SU-DHL-6 (cell line): ENCODE results near the gene TMEM119.

Experiments
- EZH2phosphoT487 ChIP-seq: fragments of 200-600 bp; sonication (generic), shearing (Covaris generic); conservative IDR thresholded peaks from 2 replicates; pipeline ENCODE4 v1.6.1; 2018; ENCODE audit warnings: mild to moderate bottlenecking, antibody characterized with exemption, low read length, moderate library complexity, mixed read lengths
- TF ChIP-seq, protein P1 (sequence below): fragments of 200-600 bp; sonication (generic); IDR thresholded peaks from one replicate; pipeline ENCODE4 v1.5.1; 2017; ENCODE audit warnings: antibody characterized with exemption, mild to moderate bottlenecking, low read length, moderate library complexity; ENCODE audit not compliant: insufficient read depth, poor library complexity, severe bottlenecking

GRCh38 chr12:108572166-108572790, 25.6 kb downstream of the TMEM119 start:
- TF ChIP-seq, protein P1, sequence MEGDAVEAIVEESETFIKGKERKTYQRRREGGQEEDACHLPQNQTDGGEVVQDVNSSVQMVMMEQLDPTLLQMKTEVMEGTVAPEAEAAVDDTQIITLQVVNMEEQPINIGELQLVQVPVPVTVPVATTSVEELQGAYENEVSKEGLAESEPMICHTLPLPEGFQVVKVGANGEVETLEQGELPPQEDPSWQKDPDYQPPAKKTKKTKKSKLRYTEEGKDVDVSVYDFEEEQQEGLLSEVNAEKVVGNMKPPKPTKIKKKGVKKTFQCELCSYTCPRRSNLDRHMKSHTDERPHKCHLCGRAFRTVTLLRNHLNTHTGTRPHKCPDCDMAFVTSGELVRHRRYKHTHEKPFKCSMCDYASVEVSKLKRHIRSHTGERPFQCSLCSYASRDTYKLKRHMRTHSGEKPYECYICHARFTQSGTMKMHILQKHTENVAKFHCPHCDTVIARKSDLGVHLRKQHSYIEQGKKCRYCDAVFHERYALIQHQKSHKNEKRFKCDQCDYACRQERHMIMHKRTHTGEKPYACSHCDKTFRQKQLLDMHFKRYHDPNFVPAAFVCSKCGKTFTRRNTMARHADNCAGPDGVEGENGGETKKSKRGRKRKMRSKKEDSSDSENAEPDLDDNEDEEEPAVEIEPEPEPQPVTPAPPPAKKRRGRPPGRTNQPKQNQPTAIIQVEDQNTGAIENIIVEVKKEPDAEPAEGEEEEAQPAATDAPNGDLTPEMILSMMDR, result no peak
- TF ChIP-seq EZH2phosphoT487, result no peak
